Caco-2 (cell line): Measurements from ENCODE around the gene SLCO4A1. TPM values are rescaled to one million over a fixed set of nuclear protein-coding genes. Genes with fewer than 3 reads are reported as not detected.

ENCODE experiments used
- BruUV-seq: library from RNA; stranded (reverse); fragments of 400-500 nt; replicated peaks from 2 replicates; lab custom pipeline; 2021; lab: Mats Ljungman, UMichigan
- CTCF ChIA-PET: fragments of 300-600 bp; sonication (Branson Sonifier 250); formaldehyde crosslinking; loops from one replicate; lab custom pipeline; 2022; ENCODE audit warnings: antibody characterized with exemption; lab: Charles Lee
- POLR2A ChIA-PET: fragments of 300-600 bp; sonication (Branson Sonifier 250); formaldehyde crosslinking; loops from one replicate; lab custom pipeline; 2022; ENCODE audit warnings: antibody characterized with exemption; lab: Charles Lee
- DNase-seq, 2 experiments: peaks; one replicate each; pipeline versions ENCODE4 v3.0.0 to v3.0.0-alpha.2; 2020 to 2022
- H3K27me3 ChIP-seq: replicated peaks from 2 replicates; pipeline ENCODE4 v1.6.0; 2011; ENCODE audit warnings: low read length; ENCODE audit not compliant: control insufficient read depth, insufficient read depth
- H3K36me3 ChIP-seq: 2 replicates; pipeline ENCODE4 v1.5.1; 2011; ENCODE audit warnings: low read length; ENCODE audit not compliant: control insufficient read depth, insufficient read depth
- H3K4me1 ChIP-seq: fragments of 250-450 bp; sonication (Bioruptor Pico); 2 replicates; pipeline ENCODE4 v1.5.1; 2020; ENCODE audit warnings: mild to moderate bottlenecking
- H3K4me3 ChIP-seq: 2 replicates; pipeline ENCODE4 v1.5.1; 2011; ENCODE audit warnings: low read depth, mild to moderate bottlenecking, control low read depth, low read length
- H3K9me3 ChIP-seq: fragments of 250-450 bp; sonication (Bioruptor Pico); 2 replicates; pipeline ENCODE4 v1.5.1; 2020; ENCODE audit warnings: mild to moderate bottlenecking, moderate library complexity
- H3K27ac Mint-ChIP-seq: one replicate; pipeline ENCODE4 v1.8.0; 2022; ENCODE audit warnings: mixed read lengths; ENCODE audit not compliant: unreplicated experiment
- H3K27me3 Mint-ChIP-seq: one replicate; pipeline ENCODE4 v1.8.0; 2022; ENCODE audit warnings: mixed read lengths; ENCODE audit not compliant: insufficient read depth, unreplicated experiment
- H3K36me3 Mint-ChIP-seq: one replicate; pipeline ENCODE4 v1.8.0; 2022; ENCODE audit warnings: mild to moderate bottlenecking, mixed read lengths; ENCODE audit not compliant: insufficient read depth, unreplicated experiment
- H3K4me1 Mint-ChIP-seq: one replicate; pipeline ENCODE4 v1.8.0; 2022; ENCODE audit warnings: low read depth, mixed read lengths; ENCODE audit not compliant: unreplicated experiment
- H3K4me3 Mint-ChIP-seq: one replicate; pipeline ENCODE4 v1.8.0; 2022; ENCODE audit warnings: mild to moderate bottlenecking, moderate library complexity, mixed read lengths; ENCODE audit not compliant: unreplicated experiment
- H3K9me3 Mint-ChIP-seq: one replicate; pipeline ENCODE4 v1.8.0; 2022; ENCODE audit warnings: mixed read lengths; ENCODE audit not compliant: unreplicated experiment
- intact Hi-C: fragments of 100-400 bp; cut with micrococcal nuclease; formaldehyde crosslinking; loops from one replicate; pipeline ENCODE4 v1.10.0; 2022; ENCODE audit not compliant: unreplicated experiment
- total RNA-seq: library from RNA; stranded (reverse); gene quantifications from 2 replicates; pipeline ENCODE4 v1.2.3, GENCODE V29; 2022
- TF ChIP-seq, protein P1 (sequence below), 2 experiments: fragments of 200-600 bp in 1 of 2; IDR thresholded peaks; 1 replicate in 1 of 2; 2 replicates in 1 of 2; pipeline versions ENCODE4 v1.5.1 to v1.8.0; 2011 to 2022; ENCODE audit warnings: antibody characterized with exemption in 1 of 2, control low read depth in 1 of 2, inconsistent platforms in 1 of 2, low read depth in 1 of 2, low read length in 1 of 2, mild to moderate bottlenecking in 1 of 2, moderate library complexity in 1 of 2; ENCODE audit not compliant: insufficient read depth in 1 of 2, severe bottlenecking in 1 of 2, unreplicated experiment in 1 of 2

SLCO4A1 gene
- total RNA-seq, 1 experiment from 2014 or later = 18.7 TPM

- H3K9me3 ChIP-seq = no peaks in the 10 kb centered on the region
- H3K36me3 ChIP-seq = no peaks in the 10 kb centered on the region
- H3K27me3 ChIP-seq = no peaks in the 10 kb centered on the region
- Mint-ChIP-seq H3K27me3 (no peaks in the 10 kb centered on the region), H3K9me3 (no peaks in the 10 kb centered on the region), H3K4me1 (peaks cover 16% of the 10 kb centered on the region), H3K36me3 (peaks cover 7% of the 10 kb centered on the region), H3K4me3 (no peak overlapping the region), H3K27ac (no peak overlapping the region)
- no peak for DNase-seq
- TF ChIP-seq, protein P1, sequence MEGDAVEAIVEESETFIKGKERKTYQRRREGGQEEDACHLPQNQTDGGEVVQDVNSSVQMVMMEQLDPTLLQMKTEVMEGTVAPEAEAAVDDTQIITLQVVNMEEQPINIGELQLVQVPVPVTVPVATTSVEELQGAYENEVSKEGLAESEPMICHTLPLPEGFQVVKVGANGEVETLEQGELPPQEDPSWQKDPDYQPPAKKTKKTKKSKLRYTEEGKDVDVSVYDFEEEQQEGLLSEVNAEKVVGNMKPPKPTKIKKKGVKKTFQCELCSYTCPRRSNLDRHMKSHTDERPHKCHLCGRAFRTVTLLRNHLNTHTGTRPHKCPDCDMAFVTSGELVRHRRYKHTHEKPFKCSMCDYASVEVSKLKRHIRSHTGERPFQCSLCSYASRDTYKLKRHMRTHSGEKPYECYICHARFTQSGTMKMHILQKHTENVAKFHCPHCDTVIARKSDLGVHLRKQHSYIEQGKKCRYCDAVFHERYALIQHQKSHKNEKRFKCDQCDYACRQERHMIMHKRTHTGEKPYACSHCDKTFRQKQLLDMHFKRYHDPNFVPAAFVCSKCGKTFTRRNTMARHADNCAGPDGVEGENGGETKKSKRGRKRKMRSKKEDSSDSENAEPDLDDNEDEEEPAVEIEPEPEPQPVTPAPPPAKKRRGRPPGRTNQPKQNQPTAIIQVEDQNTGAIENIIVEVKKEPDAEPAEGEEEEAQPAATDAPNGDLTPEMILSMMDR (IDR thresholded peaks at IDR 0.05; ENCODE audit: insufficient read depth in 1 of 2, low read depth in 1 of 2, low read length in 1 of 2, severe bottlenecking in 1 of 2, unreplicated experiment in 1 of 2) = peak in 1 of 2 experiments; percentile 2
- H3K4me1 ChIP-seq = peaks cover 18% of the 10 kb centered on the region
- intact Hi-C loops = no loop called here
- H3K4me3 ChIP-seq = no peak overlapping the region
- BruUV-seq = no TSS peak
- ChIA-PET POLR2A (no interaction called here), CTCF (interaction anchor here (0.6 to 1.0 kb wide), 2 partner anchors 15 to 377 kb away, joined by 4 to 9 read pairs; no protein-coding TSS in a partner anchor)
These were observed 14.2 kb upstream of the SLCO4A1 start for GRCh38 chr20:62627901-62628612.

- no TSS peak for BruUV-seq
- intact Hi-C loops = no loop called here
- Mint-ChIP-seq H3K9me3 (no peaks in the 10 kb centered on the region), H3K27ac (no peak overlapping the region), H3K4me3 (no peak overlapping the region), H3K27me3 (no peaks in the 10 kb centered on the region), H3K36me3 (peaks cover 4% of the 10 kb centered on the region), H3K4me1 (peaks cover 15% of the 10 kb centered on the region)
- Histone ChIP-seq H3K9me3 (no peaks in the 10 kb centered on the region), H3K36me3 (no peaks in the 10 kb centered on the region), H3K27me3 (no peaks in the 10 kb centered on the region), H3K4me3 (no peak overlapping the region), H3K4me1 (peaks cover 12% of the 10 kb centered on the region)
- TF ChIP-seq, protein P1 (IDR thresholded peaks at IDR 0.05; ENCODE audit: insufficient read depth in 1 of 2, low read depth in 1 of 2, low read length in 1 of 2, severe bottlenecking in 1 of 2, unreplicated experiment in 1 of 2) = peak; percentile 10 to 17
- CTCF ChIA-PET = interaction anchor here (0.6 to 1.0 kb wide), 2 partner anchors 14 to 377 kb away, joined by 4 to 9 read pairs; no protein-coding TSS in a partner anchor
- POLR2A ChIA-PET = no interaction called here
- peak in 1 of 2 experiments; percentile 62 for DNase-seq
These were observed 13.6 kb upstream of the SLCO4A1 start for GRCh38 chr20:62628691-62629090.

DNA sequence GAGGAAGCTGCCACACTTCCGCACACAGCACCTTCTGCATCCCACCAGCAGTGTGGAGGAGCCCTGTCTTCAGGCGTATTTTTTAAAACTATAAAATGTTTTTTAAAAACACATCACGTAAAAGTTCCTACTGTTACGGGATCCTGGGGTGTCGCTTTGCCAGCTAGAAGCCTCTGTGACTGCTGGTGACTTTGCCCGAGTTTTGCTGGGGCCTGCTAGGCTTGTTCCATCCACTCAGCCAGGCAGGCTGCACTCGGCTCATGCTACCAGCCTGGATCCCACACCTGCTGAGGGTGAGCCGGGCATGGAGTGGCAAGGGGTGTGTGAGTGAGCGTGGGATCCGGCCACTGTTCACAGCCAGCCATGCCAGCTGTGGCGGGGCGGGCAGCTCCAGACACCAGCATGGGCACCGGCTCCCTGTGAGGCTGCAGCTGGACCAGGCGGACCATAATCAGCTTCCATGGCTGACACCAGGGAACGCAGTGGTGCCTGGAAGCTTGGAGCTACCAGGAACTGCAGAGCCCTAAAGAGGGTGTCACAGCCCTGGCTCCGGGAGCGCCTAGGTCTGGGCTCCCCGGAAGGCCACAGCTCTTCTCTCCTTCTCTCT, 12.3 kb upstream of the SLCO4A1 start:
- Histone ChIP-seq H3K36me3 (no peaks in the 10 kb centered on the region), H3K4me1 (peaks cover 4% of the 10 kb centered on the region; the same call in 1 of the 2 replicates), H3K4me3 (no peak overlapping the region), H3K9me3 (no peaks in the 10 kb centered on the region), H3K27me3 (no peaks in the 10 kb centered on the region)
- no TSS peak for BruUV-seq
- H3K36me3 Mint-ChIP-seq = no peaks in the 10 kb centered on the region
- H3K4me1 Mint-ChIP-seq = peaks cover 12% of the 10 kb centered on the region
- no peak overlapping the region for H3K27ac Mint-ChIP-seq
- TF ChIP-seq, protein P1 (IDR thresholded peaks at IDR 0.05; ENCODE audit: insufficient read depth in 1 of 2, low read depth in 1 of 2, low read length in 1 of 2, severe bottlenecking in 1 of 2, unreplicated experiment in 1 of 2) = no peak
- H3K27me3 Mint-ChIP-seq = no peaks in the 10 kb centered on the region
- no peak for DNase-seq
- CTCF ChIA-PET = no interaction called here
- intact Hi-C loops = no loop called here
- no peaks in the 10 kb centered on the region for H3K9me3 Mint-ChIP-seq
- POLR2A ChIA-PET = no interaction called here
- H3K4me3 Mint-ChIP-seq = no peak overlapping the region
